NCI-H146 treated with DMSO at 0.1 percent for 48 hours (cell line): ENCODE measurements around the gene CCDC112.
A peak's percentile ranks its signal among the peaks of the same experiment; 100 is the strongest.
"Not testable (repeated sequence)": the region's sequence is repeated elsewhere in the genome, so short reads cannot be mapped to it uniquely, and the experiment has no call there.

Experiments used
- DNase-seq: peaks from one replicate; lab custom pipeline; 2025; ENCODE audit not compliant: unreplicated experiment; lab: John Stamatoyannopoulos, UW

CCDC112 gene

GRCh38 chr5:115296124-115297022, at the start of gene CCDC112:
Gene CCDC112, minus strand, starts transcription at chr5:115296654. Its CDS starts 111 bp downstream, at chr5:115296543.
- peak; percentile 81 for DNase-seq

- DNase-seq, result no peak
These were observed 48.9 kb upstream of the CCDC112 start for GRCh38 chr5:115345344-115345743.

- no peak for DNase-seq
These were observed 47.4 kb upstream of the CCDC112 start for GRCh38 chr5:115343855-115344254.

GRCh38 chr5:115342590-115343377, 46.3 kb upstream of the CCDC112 start:
- no peak for DNase-seq

- no peak for DNase-seq
These were observed 45.3 kb upstream of the CCDC112 start for GRCh38 chr5:115341745-115342144.

- DNase-seq, result no peak
These were observed 42.4 kb upstream of the CCDC112 start for GRCh38 chr5:115338851-115339250.

- no peak for DNase-seq
These were observed 41.4 kb upstream of the CCDC112 start for GRCh38 chr5:115337882-115338281.

- DNase-seq, result no peak
These were observed 40.5 kb upstream of the CCDC112 start for GRCh38 chr5:115336964-115337363.

GRCh38 chr5:115336201-115336720, 39.8 kb upstream of the CCDC112 start:
- DNase-seq, result no peak

- no peak for DNase-seq
These were observed 38.8 kb upstream of the CCDC112 start for GRCh38 chr5:115335301-115335700.

- no peak for DNase-seq
These were observed 36.7 kb upstream of the CCDC112 start for GRCh38 chr5:115333164-115333563.

GRCh38 chr5:115330830-115331229, 34.4 kb upstream of the CCDC112 start:
- DNase-seq, result no peak

GRCh38 chr5:115329475-115329874, 33.0 kb upstream of the CCDC112 start:
- no peak for DNase-seq

GRCh38 chr5:115328617-115329274, 32.3 kb upstream of the CCDC112 start:
- not testable (repeated sequence) for DNase-seq

GRCh38 chr5:115325296-115325959, 29.0 kb upstream of the CCDC112 start:
- no peak for DNase-seq

GRCh38 chr5:115324021-115324420, 27.6 kb upstream of the CCDC112 start:
- no peak for DNase-seq

- no peak for DNase-seq
These were observed 26.3 kb upstream of the CCDC112 start for GRCh38 chr5:115322729-115323128.

GRCh38 chr5:115321309-115321708, 24.9 kb upstream of the CCDC112 start:
- no peak for DNase-seq

GRCh38 chr5:115320515-115320914, 24.1 kb upstream of the CCDC112 start:
- DNase-seq, result no peak

GRCh38 chr5:115320006-115320405, 23.6 kb upstream of the CCDC112 start:
- no peak for DNase-seq

GRCh38 chr5:115319007-115319406, 22.6 kb upstream of the CCDC112 start:
- no peak for DNase-seq
